Sigmoid colon (tissue), 7 donors: ENCODE data around the gene FAM13A. TPM values are rescaled to one million over a fixed set of nuclear protein-coding genes. Genes with fewer than 3 reads are reported as not detected.

Experiments
- polyA plus RNA-seq, 3 donors: library from polyadenylated mRNA; stranded (reverse); fragments of 200-250 nt; gene quantifications; one replicate each; pipeline ENCODE4 v1.2.3, GENCODE V29; 2013
- small RNA-seq, 3 donors: library from RNA; depleted of rRNA; stranded (forward); fragments of <200 nt; gene quantifications; one replicate each; pipeline ENCODE3, GENCODE V24; 2016
- total RNA-seq, 4 donors: library from RNA; depleted of rRNA; stranded (reverse); fragments of >200 nt; gene quantifications; one replicate each; pipeline ENCODE4 v1.1.0, GENCODE V29; 2016
- donor health status: healthy with polysubstance abuse.
- donor health status: Bipolar disorder and iron deficiency.
- donor health status: healthy.

FAM13A gene
- total and polyA plus RNA-seq, 7 donors = 9.9 to 49.7 (median 41.1) TPM

Small RNAs within 50 kb of the gene (small RNA-seq; reads per million reads assigned to genes)
- 0 reads per million in 3 donors for gene RF02115
- 0 to 0.66 (median 0.07) reads per million in 3 donors for gene RNU6-33P

Other genes with a start within 250 kb of the FAM13A start
- gene TIGD2, start 54.3 kb upstream of the FAM13A start, total RNA-seq = 1 to 10 TPM; 1.4 to 2.6 (median 1.5) TPM
- 1 to 10 TPM; 2.3 to 3.3 (median 2.4) TPM for gene TIGD2, start 54.3 kb upstream of the FAM13A start, polyA plus RNA-seq